GM12878 (cell line): ENCODE measurements around the gene SMIM32. TPM values are rescaled to one million over a fixed set of nuclear protein-coding genes. Genes with fewer than 3 reads are reported as not detected.

ENCODE experiments used
- ATAC-seq: fragments of 200-7000 bp; cut with Tn5 transposase; 3 replicates; pipeline ENCODE4 v1.9.1; 2020; ENCODE audit warnings: mild to moderate bottlenecking, moderate library complexity
- BruUV-seq: library from RNA; stranded (reverse); fragments of 400-500 nt; replicated peaks from 2 replicates; lab custom pipeline; 2021; lab: Mats Ljungman, UMichigan
- CTCF ChIA-PET: fragments of 300-600 bp; sonication (Branson Sonifier 250); formaldehyde crosslinking; extraction: SDS; loops from one replicate; lab custom pipeline; 2021; ENCODE audit warnings: inconsistent platforms; lab: Yijun Ruan, JAX
- POLR2A ChIA-PET: fragments of 350-600 bp; formaldehyde crosslinking; extraction: SDS; loops from one replicate; lab custom pipeline; 2021; ENCODE audit warnings: inconsistent platforms; lab: Charles Lee
- RAD21 ChIA-PET: fragments of 300-600 bp; sonication (Branson Sonifier 250); formaldehyde crosslinking; loops from one replicate; lab custom pipeline; 2023; ENCODE audit warnings: antibody characterized with exemption; ENCODE audit not compliant: unreplicated experiment; lab: Charles Lee
- SMC1A ChIA-PET: fragments of 300-600 bp; sonication (Branson Sonifier 250); formaldehyde crosslinking; loops from one replicate; lab custom pipeline; 2023; ENCODE audit not compliant: unreplicated experiment, uncharacterized antibody; lab: Charles Lee
- DNase-seq: peaks from one replicate; pipeline ENCODE4 v3.0.0-alpha.2; 2011; ENCODE audit warnings: low read depth, low spot score
- FAIRE-seq: peaks from 3 replicates; lab custom pipeline; 2011; peaks lifted over from hg19 to GRCh38; lab: Jason Lieb, UNC
- H2AFZ ChIP-seq: 2 replicates; pipeline ENCODE4 v1.6.0; 2011; ENCODE audit warnings: low read depth, low read length, control low read depth; ENCODE audit not compliant: control insufficient read depth
- H3K27ac ChIP-seq: 2 replicates; pipeline ENCODE4 v1.5.1; 2011; ENCODE audit warnings: control low read depth; ENCODE audit not compliant: control insufficient read depth, insufficient read depth
- H3K27me3 ChIP-seq, 2 experiments: replicated peaks in 1 of 2; 2 replicates each; pipeline versions ENCODE4 v1.6.0 to v1.6.1; 2011; ENCODE audit warnings: low read length in 1 of 2; ENCODE audit not compliant: control insufficient read depth in 2 of 2, insufficient read depth in 2 of 2
- H3K36me3 ChIP-seq, 2 experiments: 2 replicates each; pipeline ENCODE4 v1.5.1; 2011; ENCODE audit warnings: low read length in 1 of 2; ENCODE audit not compliant: control insufficient read depth in 2 of 2, insufficient read depth in 2 of 2
- H3K4me1 ChIP-seq: 2 replicates; pipeline ENCODE4 v1.6.1; 2011; ENCODE audit warnings: mild to moderate bottlenecking, low read length, moderate library complexity, mixed read lengths; ENCODE audit not compliant: control insufficient read depth, insufficient read depth
- H3K4me2 ChIP-seq: 2 replicates; pipeline ENCODE4 v1.6.0; 2011; ENCODE audit warnings: control low read depth; ENCODE audit not compliant: control insufficient read depth, insufficient read depth
- H3K4me3 ChIP-seq: fragments of 200-600 bp; sonication (generic); 2 replicates; pipeline ENCODE4 v1.5.1; 2016
- H3K79me2 ChIP-seq: 2 replicates; pipeline ENCODE4 v1.6.0; 2011; ENCODE audit warnings: low read length; ENCODE audit not compliant: control insufficient read depth, insufficient read depth
- H3K9ac ChIP-seq: 2 replicates; pipeline ENCODE4 v1.8.0; 2011; ENCODE audit warnings: low read length, control low read depth, mixed read lengths; ENCODE audit not compliant: control insufficient read depth, insufficient read depth
- H3K9me3 ChIP-seq: replicated peaks from 3 replicates; pipeline ENCODE4 v1.5.1; 2011; ENCODE audit warnings: mild to moderate bottlenecking, low read length; ENCODE audit not compliant: control insufficient read depth, insufficient read depth
- H4K20me1 ChIP-seq: 2 replicates; pipeline ENCODE4 v1.6.0; 2011; ENCODE audit not compliant: control insufficient read depth, insufficient read depth
- CREM ChIP-seq: IDR thresholded peaks from 2 replicates; pipeline ENCODE4 v1.6.1; 2014; ENCODE audit warnings: antibody characterized with exemption, low read depth
- E2F4 ChIP-seq: IDR thresholded peaks from 2 replicates; pipeline ENCODE4 v1.6.1; 2012; ENCODE audit warnings: low read depth, low read length, improper control_type of control experiment
- E4F1 ChIP-seq: fragments of 450-650 bp; IDR thresholded peaks from 2 replicates; pipeline ENCODE4 v1.6.1; 2018; ENCODE audit warnings: borderline replicate concordance, mild to moderate bottlenecking; ENCODE audit not compliant: partially characterized antibody
- EZH2 ChIP-seq: IDR thresholded peaks from 2 replicates; pipeline ENCODE4 v1.6.1; 2012; ENCODE audit warnings: low read depth, mild to moderate bottlenecking, control low read depth, inconsistent platforms, low read length, borderline replicate concordance; ENCODE audit not compliant: control insufficient read depth
- FOXK2 ChIP-seq: fragments of 450-650 bp; IDR thresholded peaks from 2 replicates; pipeline ENCODE4 v1.6.1; 2017; ENCODE audit warnings: mild to moderate bottlenecking, moderate library complexity
- HDAC6 ChIP-seq: fragments of 200-600 bp; sonication (generic); IDR thresholded peaks from one replicate; pipeline ENCODE4 v1.8.0; 2017; ENCODE audit warnings: antibody characterized with exemption; ENCODE audit not compliant: unreplicated experiment
- HDGF ChIP-seq: fragments of 450-650 bp; IDR thresholded peaks from 2 replicates; pipeline ENCODE4 v1.6.1; 2016; ENCODE audit warnings: antibody characterized with exemption
- JUNB ChIP-seq: IDR thresholded peaks from 2 replicates; pipeline ENCODE4 v1.6.1; 2016; ENCODE audit warnings: antibody characterized with exemption, mild to moderate bottlenecking
- NFIC ChIP-seq: IDR thresholded peaks from 2 replicates; pipeline ENCODE4 v1.6.1; 2012; ENCODE audit warnings: low read depth, mild to moderate bottlenecking, inconsistent platforms, low read length, moderate library complexity
- PML ChIP-seq: IDR thresholded peaks from 2 replicates; pipeline ENCODE4 v1.6.1; 2012; ENCODE audit warnings: low read length, inconsistent platforms
- POLR2AphosphoS5 ChIP-seq: IDR thresholded peaks from 2 replicates; pipeline ENCODE4 v1.6.1; 2011; ENCODE audit warnings: mild to moderate bottlenecking, low read length, inconsistent platforms
- SIN3A ChIP-seq: IDR thresholded peaks from 2 replicates; pipeline ENCODE4 v1.6.1; 2012; ENCODE audit warnings: low read depth, low read length, improper control_type of control experiment
- SREBF1 ChIP-seq: IDR thresholded peaks from 2 replicates; pipeline ENCODE4 v1.6.1; 2012; ENCODE audit warnings: mild to moderate bottlenecking, low read length
- STAT1 ChIP-seq: fragments of 450-650 bp; conservative IDR thresholded peaks from 2 replicates; pipeline ENCODE4 v1.6.1; 2014; ENCODE audit warnings: antibody characterized with exemption, mild to moderate bottlenecking
- SUZ12 ChIP-seq: fragments of 200-600 bp; sonication (generic); IDR thresholded peaks from one replicate; pipeline ENCODE4 v1.6.1; 2018; ENCODE audit warnings: antibody characterized with exemption, mild to moderate bottlenecking; ENCODE audit not compliant: unreplicated experiment
- YY1 ChIP-seq: IDR thresholded peaks from 2 replicates; pipeline ENCODE4 v1.6.1; 2011; ENCODE audit warnings: low read depth, mild to moderate bottlenecking, low read length
- ZNF622 ChIP-seq: fragments of 450-650 bp; IDR thresholded peaks from 2 replicates; pipeline ENCODE4 v1.6.1; 2017; ENCODE audit warnings: mild to moderate bottlenecking, inconsistent platforms
- WGBS: methylation state at CpG from one replicate; pipeline ENCODE4 v1.1.6; 2016; ENCODE audit warnings: low lambda C conversion rate; ENCODE audit not compliant: insufficient replicate concordance, insufficient coverage; ENCODE audit errors: missing lambda C conversion rate; 5-methylcytosine and 5-hydroxymethylcytosine counted together
- in situ Hi-C: fragments of 300-500 bp; cut with MboI; formaldehyde crosslinking; loops from 9 replicates; pipeline ENCODE4 v1.14.3; 2018; ENCODE audit warnings: mixed read lengths
- intact Hi-C: fragments of 100-400 bp; cut with micrococcal nuclease; formaldehyde crosslinking; loops from one replicate; pipeline ENCODE4 v1.14.2; 2022; ENCODE audit not compliant: unreplicated experiment
- polyA plus RNA-seq, 11 experiments: library from polyadenylated mRNA; depleted of rRNA in 4 of 11; unstranded in 6 of 11; stranded (reverse) in 5 of 11; fragments of >200 nt; fragmentation: Nextera tagmentation in 4 of 11; fragmentation: Illumina TruSeq in 1 of 11; extraction: Ambion mirVana in 4 of 11; extraction: Trizol in 1 of 11; gene quantifications; 1 replicate in 1 of 11; 2 replicates in 10 of 11; pipeline versions ENCODE4 v1.2.1 to v1.2.3, GENCODE V29; 2011 to 2016; ENCODE audit warnings: inconsistent platforms in 2 of 11, missing spikeins in 2 of 11, low read depth in 1 of 11
- total RNA-seq, 4 experiments: library from RNA; depleted of rRNA in 3 of 4; stranded (reverse); fragments of >200 nt in 3 of 4; fragmentation: Illumina TruSeq in 1 of 4; extraction: Trizol in 1 of 4; gene quantifications; 2 replicates each; pipeline versions ENCODE4 v1.2.1 to v1.2.3, GENCODE V29; 2013 to 2021

The SMIM32 gene
- total and polyA plus RNA-seq, 10 of the 15 experiments (the other 5 are each of a cell fraction or from before 2014, with no cell fraction given): not detected

- H3K4me3 ChIP-seq: no peak overlapping the region
- no peak overlapping the region for H3K9ac ChIP-seq
- FAIRE-seq (no peak), DNase-seq (no peak), ATAC-seq (no peak)
- ChIA-PET RAD21 (no interaction called here), CTCF (interaction anchor here (0.9 to 2.3 kb wide), 4 partner anchors 12 to 553 kb away, joined by 3 to 6 read pairs (median 3); no protein-coding TSS in a partner anchor), POLR2A (no interaction called here), SMC1A (no interaction called here)
- no peak overlapping the region for H3K4me2 ChIP-seq
- intact Hi-C loops (no loop called here), in situ Hi-C loops (no loop called here)
- no peaks in the 10 kb centered on the region for H3K4me1 ChIP-seq
- no TSS peak for BruUV-seq
- no peak overlapping the region for H2AFZ ChIP-seq
- no peak overlapping the region for H3K27ac ChIP-seq
- TF ChIP-seq NFIC: no peak
- 69% methylated on average over 6 of the region's 8 CpGs for WGBS
- no peaks in the 10 kb centered on the region for H4K20me1 ChIP-seq
- H3K27me3 ChIP-seq: peaks cover 0 to 3% of the 10 kb centered on the region in 2 experiments; a peak in 1 of 4 replicates
- H3K79me2 ChIP-seq: no peaks in the 10 kb centered on the region
- H3K36me3 ChIP-seq: no peaks in the 10 kb centered on the region
- no peaks in the 10 kb centered on the region; the same call in 2 of the 3 replicates for H3K9me3 ChIP-seq
These were observed 23.3 kb upstream of the SMIM32 start for GRCh38 chr5:136216230-136216629.

DNA sequence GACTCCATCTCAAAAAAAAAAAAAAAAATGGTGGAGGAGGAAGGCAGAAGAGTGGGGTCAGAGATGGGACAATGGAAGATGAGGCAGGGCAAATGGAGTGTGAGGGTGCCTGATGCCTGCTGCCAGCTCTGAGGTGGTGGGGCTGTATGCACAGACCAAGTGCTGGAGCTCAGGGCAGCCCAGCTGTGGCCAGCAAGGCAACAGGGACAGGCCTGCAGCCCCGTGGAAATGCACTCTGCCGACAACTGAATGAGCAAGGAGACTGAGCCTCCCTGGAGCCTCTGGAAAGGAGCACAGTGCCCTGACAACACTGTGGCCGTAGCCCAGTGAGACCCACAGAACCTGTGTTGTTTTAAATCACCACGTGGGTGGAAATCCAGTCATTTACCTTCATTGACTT is 22.9 kb upstream of the SMIM32 start:
- RAD21 ChIA-PET: no interaction called here
- Histone ChIP-seq H3K36me3 (no peaks in the 10 kb centered on the region), H3K4me1 (no peaks in the 10 kb centered on the region), H3K9ac (no peak overlapping the region), H3K79me2 (no peaks in the 10 kb centered on the region), H4K20me1 (no peaks in the 10 kb centered on the region), H3K9me3 (no peaks in the 10 kb centered on the region; the same call in 2 of the 3 replicates), H3K4me3 (no peak overlapping the region), H3K27me3 (peaks cover 0 to 3% of the 10 kb centered on the region in 2 experiments; a peak in 1 of 4 replicates), H3K27ac (no peak overlapping the region), H3K4me2 (no peak overlapping the region), H2AFZ (no peak overlapping the region)
- 44% methylated on average over 4 of the region's 4 CpGs for WGBS
- in situ Hi-C loops: no loop called here
- BruUV-seq: no TSS peak
- ATAC-seq: no peak
- CTCF ChIA-PET: interaction anchor here (0.6 to 2.3 kb wide), 3 partner anchors 11 to 440 kb away, joined by 3 to 6 read pairs (median 3); no protein-coding TSS in a partner anchor
- intact Hi-C loops: no loop called here
- no peak for FAIRE-seq
- SMC1A ChIA-PET: no interaction called here
- no peak for DNase-seq
- POLR2A ChIA-PET: no interaction called here
- TF ChIP-seq FOXK2 (no peak), SUZ12 (no peak), ZNF622 (no peak), STAT1 (no peak), HDGF (no peak), PML (no peak), POLR2AphosphoS5 (no peak), CREM (no peak), SREBF1 (no peak), YY1 (no peak), E2F4 (no peak), JUNB (no peak), SIN3A (no peak), E4F1 (no peak), HDAC6 (no peak), EZH2 (no peak)
